HFFc6 (cell line): ENCODE measurements around the gene DR1. TPM values are rescaled to one million over a fixed set of nuclear protein-coding genes. Genes with fewer than 3 reads are reported as not detected.

Source experiments
- DNase-seq: peaks from one replicate; pipeline ENCODE4 v3.0.0-alpha.2; 2018
- H3K27ac Mint-ChIP-seq: 2 replicates; pipeline ENCODE4 v1.8.0; 2020; ENCODE audit warnings: mild to moderate bottlenecking, mixed read lengths
- H3K27me3 Mint-ChIP-seq: 2 replicates; pipeline ENCODE4 v1.8.0; 2021; ENCODE audit warnings: mild to moderate bottlenecking, moderate library complexity, mixed read lengths; ENCODE audit not compliant: insufficient read depth
- H3K36me3 Mint-ChIP-seq: 2 replicates; pipeline ENCODE4 v1.8.0; 2021; ENCODE audit warnings: low read depth, mixed read lengths
- H3K4me1 Mint-ChIP-seq: 2 replicates; pipeline ENCODE4 v1.8.0; 2020; ENCODE audit warnings: low read depth, mixed read lengths
- H3K4me3 Mint-ChIP-seq: 2 replicates; pipeline ENCODE4 v1.8.0; 2020; ENCODE audit warnings: mild to moderate bottlenecking, moderate library complexity, mixed read lengths
- H3K9me3 Mint-ChIP-seq: 2 replicates; pipeline ENCODE4 v1.8.0; 2020; ENCODE audit warnings: mild to moderate bottlenecking, mixed read lengths
- total RNA-seq, 6 experiments: library from RNA; stranded (reverse); fragmentation: NEBNext Ultra II Directional; extraction: Animal tissue kit (Norgen Biotek cat#: 25700); gene quantifications; 2 replicates in 1 of 6; 3 replicates in 5 of 6; pipeline ENCODE4 v1.2.3, GENCODE V29; 2021
- TF ChIP-seq, protein P1 (sequence below): fragments of 200-600 bp; sonication (generic); IDR thresholded peaks from 2 replicates; pipeline ENCODE4 v1.5.0; 2021; ENCODE audit warnings: antibody characterized with exemption, mild to moderate bottlenecking

Gene DR1
- total RNA-seq, 6 experiments from 2014 or later: 76.8 to 90.8 (median 83.1) TPM

GRCh38 chr1:93322349-93322748, 23.4 kb upstream of the DR1 start:
- TF ChIP-seq, protein P1, sequence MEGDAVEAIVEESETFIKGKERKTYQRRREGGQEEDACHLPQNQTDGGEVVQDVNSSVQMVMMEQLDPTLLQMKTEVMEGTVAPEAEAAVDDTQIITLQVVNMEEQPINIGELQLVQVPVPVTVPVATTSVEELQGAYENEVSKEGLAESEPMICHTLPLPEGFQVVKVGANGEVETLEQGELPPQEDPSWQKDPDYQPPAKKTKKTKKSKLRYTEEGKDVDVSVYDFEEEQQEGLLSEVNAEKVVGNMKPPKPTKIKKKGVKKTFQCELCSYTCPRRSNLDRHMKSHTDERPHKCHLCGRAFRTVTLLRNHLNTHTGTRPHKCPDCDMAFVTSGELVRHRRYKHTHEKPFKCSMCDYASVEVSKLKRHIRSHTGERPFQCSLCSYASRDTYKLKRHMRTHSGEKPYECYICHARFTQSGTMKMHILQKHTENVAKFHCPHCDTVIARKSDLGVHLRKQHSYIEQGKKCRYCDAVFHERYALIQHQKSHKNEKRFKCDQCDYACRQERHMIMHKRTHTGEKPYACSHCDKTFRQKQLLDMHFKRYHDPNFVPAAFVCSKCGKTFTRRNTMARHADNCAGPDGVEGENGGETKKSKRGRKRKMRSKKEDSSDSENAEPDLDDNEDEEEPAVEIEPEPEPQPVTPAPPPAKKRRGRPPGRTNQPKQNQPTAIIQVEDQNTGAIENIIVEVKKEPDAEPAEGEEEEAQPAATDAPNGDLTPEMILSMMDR: no peak
- Mint-ChIP-seq H3K4me3 (no peak overlapping the region), H3K27ac (no peak overlapping the region)

DNA sequence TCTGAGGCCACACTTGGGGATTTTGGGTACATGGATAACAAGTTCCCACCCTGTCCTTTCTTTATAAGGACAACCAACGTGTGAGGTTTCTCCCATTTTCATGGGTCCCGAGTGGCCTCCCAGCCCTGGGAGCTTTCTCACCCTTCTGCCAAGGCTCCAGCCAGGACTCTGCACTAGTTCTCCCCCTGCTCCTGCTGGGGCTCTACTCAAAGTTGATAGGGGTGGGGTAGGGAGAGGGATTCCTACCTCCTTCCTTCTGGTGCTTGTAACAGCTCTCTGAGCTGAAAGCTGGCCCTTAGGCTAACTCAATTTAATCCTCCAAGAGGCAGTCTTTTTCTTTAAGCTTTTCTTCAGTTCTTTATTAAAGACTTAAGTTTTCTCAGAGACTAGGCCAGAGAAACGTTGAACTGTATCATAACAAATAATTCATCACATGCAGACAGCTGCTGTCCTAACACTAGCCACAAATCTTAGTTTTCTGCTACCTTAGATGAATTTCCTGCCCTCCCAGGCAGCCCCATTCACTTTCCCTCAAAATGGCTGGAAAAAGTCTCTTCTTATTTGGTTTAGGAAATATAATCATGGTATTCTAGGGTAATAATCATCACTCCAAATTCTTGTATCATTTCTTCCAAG, 22.4 kb upstream of the DR1 start:
- H3K27ac Mint-ChIP-seq: no peak overlapping the region
- H3K27me3 Mint-ChIP-seq: no peaks in the 10 kb centered on the region; the same call in 1 of the 2 replicates
- TF ChIP-seq, protein P1: no peak
- no peaks in the 10 kb centered on the region for H3K36me3 Mint-ChIP-seq
- no peaks in the 10 kb centered on the region for H3K9me3 Mint-ChIP-seq
- no peak for DNase-seq
- H3K4me1 Mint-ChIP-seq: peaks cover 36% of the 10 kb centered on the region
- no peak overlapping the region for H3K4me3 Mint-ChIP-seq

More at GRCh38 chr1:93322349-93322748, 23.4 kb upstream of the DR1 start:
- no peak for DNase-seq
- peaks cover 31% of the 10 kb centered on the region for H3K4me1 Mint-ChIP-seq
- H3K27me3 Mint-ChIP-seq: no peaks in the 10 kb centered on the region; the same call in 1 of the 2 replicates
- H3K9me3 Mint-ChIP-seq: no peaks in the 10 kb centered on the region
- no peaks in the 10 kb centered on the region for H3K36me3 Mint-ChIP-seq

- peak; percentile 87 for DNase-seq
- peak overlapping the region; percentile 65 for H3K4me3 Mint-ChIP-seq
- H3K9me3 Mint-ChIP-seq: no peaks in the 10 kb centered on the region
- peak overlapping the region; percentile 74 for H3K27ac Mint-ChIP-seq
- H3K36me3 Mint-ChIP-seq: no peaks in the 10 kb centered on the region
- peaks cover 49% of the 10 kb centered on the region for H3K4me1 Mint-ChIP-seq
- TF ChIP-seq, protein P1: no peak
- H3K27me3 Mint-ChIP-seq: no peaks in the 10 kb centered on the region; the same call in 1 of the 2 replicates
These were observed 20.9 kb upstream of the DR1 start for GRCh38 chr1:93324486-93325464.

DNA sequence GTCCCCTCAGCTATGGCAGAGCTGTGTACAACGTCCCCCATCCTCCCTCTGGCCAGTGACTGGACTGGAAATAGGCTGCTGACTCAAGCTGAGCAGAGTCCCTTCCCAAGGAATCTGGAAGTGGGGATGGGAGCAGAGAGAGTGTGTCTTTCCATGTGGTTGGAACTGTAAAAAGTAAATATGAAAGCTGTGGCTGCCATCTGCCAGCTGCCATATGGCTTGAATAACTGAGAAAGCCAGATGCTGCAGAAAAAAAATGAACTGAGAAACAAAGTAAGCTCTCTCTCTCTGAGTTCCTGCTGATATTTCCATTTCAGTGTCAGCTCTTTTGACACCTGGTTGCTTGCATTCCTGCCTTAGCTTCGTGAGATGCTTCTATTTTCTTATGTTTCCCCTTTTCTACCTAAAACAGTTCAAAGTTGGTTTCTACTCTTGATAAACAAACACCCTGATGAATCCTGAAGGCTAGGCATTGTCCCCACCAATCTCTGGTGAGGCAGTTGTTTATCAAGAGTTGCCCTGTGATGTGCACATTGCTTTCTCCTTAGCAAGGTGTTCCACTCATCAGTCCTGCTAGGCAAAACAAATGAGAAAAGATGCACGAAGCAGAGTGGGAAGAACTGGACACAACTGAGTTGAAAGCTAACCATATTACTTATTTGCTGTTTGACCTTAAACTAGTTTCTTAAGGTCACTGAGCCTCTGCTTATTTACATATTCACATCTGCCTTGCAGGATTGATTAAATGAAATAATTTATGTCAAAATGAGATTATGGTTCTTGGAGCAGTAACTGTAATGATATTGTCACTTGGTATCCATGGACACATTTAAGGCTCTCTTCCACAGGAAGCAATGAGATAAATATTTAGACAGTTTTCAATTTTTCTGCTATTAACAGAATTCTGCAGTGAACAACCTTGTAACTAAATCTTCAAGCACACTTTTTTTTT, 16.6 kb upstream of the DR1 start:
- TF ChIP-seq, protein P1: no peak
- Mint-ChIP-seq H3K27ac (peak overlapping the region; percentile 22), H3K4me3 (peak overlapping the region; percentile 3; the same call in 1 of the 2 replicates), H3K27me3 (no peaks in the 10 kb centered on the region), H3K36me3 (peaks cover 5% of the 10 kb centered on the region; the same call in 1 of the 2 replicates), H3K4me1 (peaks cover 56% of the 10 kb centered on the region), H3K9me3 (no peaks in the 10 kb centered on the region)
- DNase-seq: peak; percentile 29

DNA sequence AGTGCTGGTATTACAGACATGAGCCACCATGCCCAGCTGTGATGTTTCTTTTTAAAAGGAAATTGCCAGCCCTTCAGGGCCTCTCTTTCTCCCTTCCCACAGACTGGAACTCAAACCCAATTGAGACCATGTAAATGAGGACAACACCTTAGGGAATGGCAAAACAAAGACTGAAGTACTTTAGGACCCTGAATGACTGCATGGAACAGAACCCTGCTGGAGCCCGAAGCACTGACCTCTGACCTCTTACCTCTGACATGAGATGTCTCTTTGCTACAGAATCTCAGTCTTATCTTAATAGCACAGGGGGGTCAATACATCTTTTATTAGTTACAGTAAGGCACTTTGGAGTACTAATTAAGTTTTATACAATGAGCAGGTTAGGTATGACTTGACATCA, 15.5 kb upstream of the DR1 start:
- Mint-ChIP-seq H3K36me3 (peaks cover 5% of the 10 kb centered on the region; the same call in 1 of the 2 replicates), H3K9me3 (no peaks in the 10 kb centered on the region)

More for the DNA sequence above, 15.5 kb upstream of the DR1 start:
- no peak for DNase-seq
- H3K27ac Mint-ChIP-seq: no peak overlapping the region
- peaks cover 45% of the 10 kb centered on the region for H3K4me1 Mint-ChIP-seq
- H3K27me3 Mint-ChIP-seq: no peaks in the 10 kb centered on the region
- TF ChIP-seq, protein P1: no peak
- no peak overlapping the region for H3K4me3 Mint-ChIP-seq
